ENCODE data around the gene CRADD.

CRADD gene

DNA sequence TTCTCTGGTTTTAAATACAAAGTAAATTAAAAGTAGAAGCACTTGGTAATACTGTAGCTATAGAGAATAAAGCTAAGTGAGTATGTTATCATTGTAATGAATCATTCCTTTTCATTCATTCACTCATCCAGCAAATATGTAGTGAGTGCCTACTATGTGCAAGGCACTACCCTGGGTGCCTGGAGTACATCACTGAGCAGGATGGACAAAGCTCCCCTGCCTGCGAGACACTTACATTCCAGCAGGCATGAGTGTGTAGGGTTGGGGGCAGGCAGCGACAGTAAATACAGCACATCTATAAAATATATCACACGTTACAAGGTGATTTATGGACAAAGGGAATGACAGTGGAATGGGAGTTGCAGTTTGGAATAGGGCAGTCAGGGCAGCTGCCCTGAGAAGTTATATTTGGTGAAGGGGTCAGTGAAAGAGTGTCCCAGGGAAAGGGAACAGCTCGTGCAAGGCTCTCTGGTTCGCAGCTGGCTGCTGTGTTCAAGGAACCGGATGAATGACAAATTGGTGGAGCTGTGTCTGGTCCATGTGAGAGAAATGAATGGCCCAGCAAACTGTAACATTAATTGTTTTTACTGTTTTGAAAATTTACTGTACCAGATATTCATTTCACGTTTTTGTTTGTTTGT lies 159.6 kb downstream of the CRADD start:
- TF ChIP-seq CTCF (IDR thresholded peaks at IDR 0.05; ENCODE audit: low read depth, low read length), result no peak
- DNase-seq (ENCODE audit: extremely low read depth, low read depth), result no peak

DNA sequence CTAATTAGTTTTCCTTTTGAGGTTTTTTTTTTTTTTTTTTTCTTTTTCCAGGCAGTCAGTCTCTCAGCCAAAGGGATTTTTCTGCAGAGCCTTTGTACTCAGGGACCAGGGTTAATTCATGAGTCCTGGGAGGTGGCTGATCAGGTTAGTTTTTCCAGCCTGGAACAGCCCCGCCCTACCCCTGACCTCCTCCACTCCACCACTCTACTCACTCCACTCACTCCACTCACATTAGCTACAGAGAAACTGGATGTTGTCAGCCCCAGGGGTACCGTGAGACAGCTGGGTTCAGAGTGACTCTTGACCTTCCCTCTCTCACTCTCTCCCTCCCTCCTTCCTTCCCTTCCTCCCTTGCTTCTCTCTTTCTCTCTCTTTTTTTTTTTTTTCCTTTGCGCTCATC lies 161.0 kb downstream of the CRADD start:
- no peak for TF ChIP-seq CTCF (IDR thresholded peaks at IDR 0.05; ENCODE audit: low read depth, low read length)
- no peak for DNase-seq (ENCODE audit: extremely low read depth, low read depth)

- DNase-seq (ENCODE audit: extremely low read depth, low read depth), result no peak
- no peak for TF ChIP-seq CTCF (IDR thresholded peaks at IDR 0.05; ENCODE audit: low read depth, low read length)
Measured at GRCh38 chr12:93839064-93839463, 161.9 kb downstream of the CRADD start.

DNA sequence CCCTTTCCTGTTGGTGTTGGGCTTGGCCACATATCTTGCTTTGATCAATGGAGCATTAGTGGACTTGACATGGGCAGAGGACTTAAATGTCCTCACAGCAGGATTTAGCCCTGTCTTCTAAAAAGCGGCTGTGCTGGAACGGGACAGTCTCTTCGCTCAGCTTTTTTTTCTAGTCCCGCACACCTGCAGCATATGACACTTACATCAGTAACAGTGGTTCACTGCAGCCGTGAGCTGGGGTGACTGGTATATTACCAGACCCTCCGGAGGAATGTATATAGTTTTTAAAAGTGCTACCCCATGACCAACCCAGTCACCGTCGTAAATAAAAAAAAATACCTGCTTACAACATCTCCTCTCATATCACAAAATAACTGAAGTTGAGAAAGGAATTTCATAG lies 164.5 kb downstream of the CRADD start:
- TF ChIP-seq CTCF (IDR thresholded peaks at IDR 0.05; ENCODE audit: low read depth, low read length), result no peak
- no peak for DNase-seq (ENCODE audit: extremely low read depth, low read depth)

DNA sequence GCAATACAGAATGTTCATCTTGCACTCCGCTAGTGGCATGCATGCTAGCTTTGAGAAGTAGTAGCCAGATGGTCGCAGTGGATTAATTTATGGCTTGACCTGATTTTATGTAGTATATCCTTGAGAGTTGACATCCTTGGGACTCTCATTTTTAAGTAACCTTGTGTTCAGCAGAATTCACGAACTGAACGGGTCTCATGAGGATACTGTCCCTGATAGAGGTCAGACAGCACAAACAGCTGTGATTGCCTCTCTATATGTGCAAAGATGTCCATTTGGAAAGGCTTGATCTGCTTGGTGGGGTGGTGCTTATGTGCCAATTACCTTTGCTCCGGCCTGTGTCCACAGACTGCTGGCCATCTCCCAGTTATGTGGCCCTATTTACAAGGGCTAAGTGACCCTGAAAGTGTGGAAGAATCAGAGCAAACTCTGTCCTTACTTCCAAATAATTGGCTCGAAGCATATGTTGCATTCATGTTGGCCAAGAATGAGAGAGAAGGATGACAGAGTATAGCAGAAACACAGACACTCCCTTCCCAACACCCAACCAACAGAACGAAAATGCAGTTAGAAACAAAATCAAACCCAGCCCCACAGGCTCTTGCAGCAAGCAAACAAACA lies 167.1 kb downstream of the CRADD start:
- no peak for TF ChIP-seq CTCF (IDR thresholded peaks at IDR 0.05; ENCODE audit: low read depth, low read length)
- DNase-seq (ENCODE audit: extremely low read depth, low read depth), result no peak

GRCh38 chr12:93846936-93847516 lies 169.9 kb downstream of the CRADD start:
- no peak for DNase-seq (ENCODE audit: extremely low read depth, low read depth)
- TF ChIP-seq CTCF (IDR thresholded peaks at IDR 0.05; ENCODE audit: low read depth, low read length), result no peak
